AG04450 (cell line): ENCODE results near the gene GARIN5B. TPM values are rescaled to one million over a fixed set of nuclear protein-coding genes. Genes with fewer than 3 reads are reported as not detected.

Experiments used
- CTCF ChIA-PET: fragments of 300-600, 350-600 bp; formaldehyde crosslinking; extraction: SDS; loops from one replicate; lab custom pipeline; 2022; ENCODE audit warnings: antibody characterized with exemption, inconsistent platforms; lab: Charles Lee
- POLR2A ChIA-PET: fragments of 350-600 bp; formaldehyde crosslinking; extraction: SDS; loops from one replicate; lab custom pipeline; 2021; ENCODE audit warnings: antibody characterized with exemption, inconsistent platforms; lab: Yijun Ruan, JAX
- DNase-seq: peaks from one replicate; pipeline ENCODE4 v3.0.0-alpha.2; 2011; ENCODE audit warnings: low read depth, low spot score
- H3K27ac ChIP-seq: one replicate; pipeline ENCODE4 v1.5.1; 2012; ENCODE audit warnings: low read depth, low read length, control low read depth
- H3K27me3 ChIP-seq: one replicate; pipeline ENCODE4 v1.6.0; 2012; ENCODE audit warnings: low read length; ENCODE audit not compliant: control insufficient read depth, insufficient read depth
- H3K4me3 ChIP-seq: 2 replicates; pipeline ENCODE4 v1.5.1; 2011; ENCODE audit warnings: mild to moderate bottlenecking, low read depth, low read length, control low read depth
- H3K9me3 ChIP-seq: 2 replicates; pipeline ENCODE4 v1.5.1; 2012; ENCODE audit warnings: low read length; ENCODE audit not compliant: control insufficient read depth, insufficient read depth
- CTCF ChIP-seq: IDR thresholded peaks from 2 replicates; pipeline ENCODE4 v1.5.1; 2011; ENCODE audit warnings: low read depth, low read length, control low read depth, inconsistent platforms
- polyA plus RNA-seq: library from polyadenylated mRNA; depleted of rRNA; stranded (reverse); fragments of >200 nt; gene quantifications from 2 replicates; pipeline ENCODE4 v1.2.3, GENCODE V29; 2011

Gene GARIN5B
- polyA plus RNA-seq, 1 experiment: not detected

GRCh38 chr19:55392820-55393761, 30.0 kb upstream of the GARIN5B start:
- H3K4me3 ChIP-seq: no peak overlapping the region
- CTCF ChIA-PET: interaction anchor here (0.6 kb wide), 1 partner anchor 254 kb away, joined by 3 read pairs; no protein-coding TSS in a partner anchor
- H3K27ac ChIP-seq: no peak overlapping the region
- DNase-seq: no peak
- no peaks in the 10 kb centered on the region for H3K27me3 ChIP-seq
- TF ChIP-seq CTCF: no peak
- POLR2A ChIA-PET: interaction anchor here (0.6 to 10.3 kb wide), 5 partner anchors 12 to 227 kb away, joined by 3 to 93 read pairs (median 7); partner anchors contain the start of gene UBE2S
- no peaks in the 10 kb centered on the region for H3K9me3 ChIP-seq

- H3K27ac ChIP-seq: peak overlapping the region; percentile 39
- ChIA-PET POLR2A (interaction anchor here (0.7 to 10.3 kb wide), 5 partner anchors 8 to 61 kb away, joined by 3 to 93 read pairs (median 5); partner anchors contain the start of gene UBE2S), CTCF (interaction anchor here (0.6 kb wide), 1 partner anchor 252 kb away, joined by 3 read pairs; no protein-coding TSS in a partner anchor)
- no peak for TF ChIP-seq CTCF
- DNase-seq: peak; percentile 42
- no peaks in the 10 kb centered on the region for H3K9me3 ChIP-seq
- H3K27me3 ChIP-seq: no peaks in the 10 kb centered on the region
- no peak overlapping the region for H3K4me3 ChIP-seq
Measured at GRCh38 chr19:55391702-55392615, 28.9 kb upstream of the GARIN5B start.

- Histone ChIP-seq H3K27me3 (no peaks in the 10 kb centered on the region), H3K4me3 (no peak overlapping the region), H3K9me3 (peaks cover 4% of the 10 kb centered on the region; the same call in 1 of the 2 replicates), H3K27ac (peak overlapping the region; percentile 52)
- TF ChIP-seq CTCF: no peak
- no peak for DNase-seq
- POLR2A ChIA-PET: interaction anchor here (0.8 to 10.3 kb wide), 4 partner anchors 9 to 30 kb away, joined by 3 to 93 read pairs (median 4); partner anchors contain the start of genes IL11 and UBE2S
- CTCF ChIA-PET: no interaction called here
Measured at GRCh38 chr19:55391191-55391670, 28.2 kb upstream of the GARIN5B start.

- no peak for TF ChIP-seq CTCF
- ChIA-PET POLR2A (interaction anchor here (1.2 to 10.3 kb wide), 4 partner anchors 9 to 20 kb away, joined by 3 to 93 read pairs (median 4); partner anchors contain the start of genes IL11 and UBE2S), CTCF (interaction anchor here (1.5 kb wide), 1 partner anchor 100 kb away, joined by 3 read pairs; no protein-coding TSS in a partner anchor)
- no peak for DNase-seq
- peaks cover 4% of the 10 kb centered on the region; the same call in 1 of the 2 replicates for H3K9me3 ChIP-seq
- no peak overlapping the region for H3K4me3 ChIP-seq
- H3K27ac ChIP-seq: no peak overlapping the region
- no peaks in the 10 kb centered on the region for H3K27me3 ChIP-seq
Measured at GRCh38 chr19:55390461-55390880, 27.4 kb upstream of the GARIN5B start.
